PFSK-1 (cell line): Measurements from ENCODE around the gene IFT74.

ENCODE experiments used
- FOXP2 ChIP-seq: optimal IDR thresholded peaks from 2 replicates; pipeline ENCODE3; 2011; ENCODE audit warnings: borderline replicate concordance, control low read depth, inconsistent platforms; ENCODE audit not compliant: insufficient read depth; ENCODE audit errors: extremely low read length, extremely low read depth
- POLR2AphosphoS5 ChIP-seq: IDR thresholded peaks from 2 replicates; pipeline ENCODE4 v1.6.1; 2012; ENCODE audit warnings: low read depth, mild to moderate bottlenecking, control low read depth, low read length, moderate library complexity
- SIN3A ChIP-seq: IDR thresholded peaks from 2 replicates; pipeline ENCODE4 v1.6.1; 2012; ENCODE audit warnings: mild to moderate bottlenecking, low read length, moderate library complexity, borderline replicate concordance; ENCODE audit not compliant: insufficient read depth
- TAF1 ChIP-seq: IDR thresholded peaks from 2 replicates; pipeline ENCODE4 v1.6.1; 2012; ENCODE audit warnings: low read length, control low read depth, borderline replicate concordance; ENCODE audit not compliant: insufficient read depth
- TF ChIP-seq, protein P1 (sequence below), 2 experiments: IDR thresholded peaks; 2 replicates each; pipeline versions ENCODE4 v1.6.1 to v1.8.0; 2011 to 2012; ENCODE audit warnings: low read depth in 2 of 2, low read length in 2 of 2, control low read depth in 1 of 2, inconsistent platforms in 1 of 2, mild to moderate bottlenecking in 1 of 2, moderate library complexity in 1 of 2; ENCODE audit not compliant: insufficient read depth in 1 of 2

Gene IFT74

DNA sequence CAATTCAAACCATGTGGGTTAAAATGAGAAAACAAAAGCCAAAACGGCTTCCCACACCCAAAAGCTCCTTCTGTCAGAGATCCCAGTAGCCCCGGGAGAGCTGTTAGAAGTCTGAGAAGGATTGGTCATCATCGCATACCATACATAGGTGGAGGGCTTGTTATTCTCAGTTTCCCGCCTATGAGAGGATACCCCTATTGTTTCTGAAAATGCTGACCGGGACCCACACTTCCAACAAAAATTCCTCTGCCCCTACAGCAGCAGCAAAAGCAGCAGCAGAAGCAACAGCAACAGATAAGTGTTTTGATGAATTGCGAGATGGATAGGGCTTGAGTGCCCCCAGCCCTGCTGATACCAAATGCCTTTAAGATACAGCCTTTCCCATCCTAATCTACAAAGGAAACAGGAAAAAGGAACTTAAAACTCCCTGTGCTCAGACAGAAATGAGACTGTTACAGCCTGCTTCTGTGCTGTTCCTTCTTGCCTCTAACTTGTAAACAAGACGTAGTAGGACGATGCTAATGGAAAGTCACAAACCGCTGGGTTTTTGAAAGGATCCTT is 152.8 kb downstream of the IFT74 start, which contains the start of gene TEK:
Gene TEK (plus strand): TSS at position 245 of the 561 bp plus-strand sequence. CDS start 366 bp downstream, outside the sequence.
- TF ChIP-seq TAF1 = no peak
- no peak for TF ChIP-seq SIN3A
- TF ChIP-seq POLR2AphosphoS5 = no peak
- TF ChIP-seq, protein P1, sequence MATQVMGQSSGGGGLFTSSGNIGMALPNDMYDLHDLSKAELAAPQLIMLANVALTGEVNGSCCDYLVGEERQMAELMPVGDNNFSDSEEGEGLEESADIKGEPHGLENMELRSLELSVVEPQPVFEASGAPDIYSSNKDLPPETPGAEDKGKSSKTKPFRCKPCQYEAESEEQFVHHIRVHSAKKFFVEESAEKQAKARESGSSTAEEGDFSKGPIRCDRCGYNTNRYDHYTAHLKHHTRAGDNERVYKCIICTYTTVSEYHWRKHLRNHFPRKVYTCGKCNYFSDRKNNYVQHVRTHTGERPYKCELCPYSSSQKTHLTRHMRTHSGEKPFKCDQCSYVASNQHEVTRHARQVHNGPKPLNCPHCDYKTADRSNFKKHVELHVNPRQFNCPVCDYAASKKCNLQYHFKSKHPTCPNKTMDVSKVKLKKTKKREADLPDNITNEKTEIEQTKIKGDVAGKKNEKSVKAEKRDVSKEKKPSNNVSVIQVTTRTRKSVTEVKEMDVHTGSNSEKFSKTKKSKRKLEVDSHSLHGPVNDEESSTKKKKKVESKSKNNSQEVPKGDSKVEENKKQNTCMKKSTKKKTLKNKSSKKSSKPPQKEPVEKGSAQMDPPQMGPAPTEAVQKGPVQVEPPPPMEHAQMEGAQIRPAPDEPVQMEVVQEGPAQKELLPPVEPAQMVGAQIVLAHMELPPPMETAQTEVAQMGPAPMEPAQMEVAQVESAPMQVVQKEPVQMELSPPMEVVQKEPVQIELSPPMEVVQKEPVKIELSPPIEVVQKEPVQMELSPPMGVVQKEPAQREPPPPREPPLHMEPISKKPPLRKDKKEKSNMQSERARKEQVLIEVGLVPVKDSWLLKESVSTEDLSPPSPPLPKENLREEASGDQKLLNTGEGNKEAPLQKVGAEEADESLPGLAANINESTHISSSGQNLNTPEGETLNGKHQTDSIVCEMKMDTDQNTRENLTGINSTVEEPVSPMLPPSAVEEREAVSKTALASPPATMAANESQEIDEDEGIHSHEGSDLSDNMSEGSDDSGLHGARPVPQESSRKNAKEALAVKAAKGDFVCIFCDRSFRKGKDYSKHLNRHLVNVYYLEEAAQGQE (IDR thresholded peaks at IDR 0.05; ENCODE audit: insufficient read depth in 1 of 2, low read depth in 2 of 2, low read length in 2 of 2) = no peak
- TF ChIP-seq FOXP2 = no peak

DNA sequence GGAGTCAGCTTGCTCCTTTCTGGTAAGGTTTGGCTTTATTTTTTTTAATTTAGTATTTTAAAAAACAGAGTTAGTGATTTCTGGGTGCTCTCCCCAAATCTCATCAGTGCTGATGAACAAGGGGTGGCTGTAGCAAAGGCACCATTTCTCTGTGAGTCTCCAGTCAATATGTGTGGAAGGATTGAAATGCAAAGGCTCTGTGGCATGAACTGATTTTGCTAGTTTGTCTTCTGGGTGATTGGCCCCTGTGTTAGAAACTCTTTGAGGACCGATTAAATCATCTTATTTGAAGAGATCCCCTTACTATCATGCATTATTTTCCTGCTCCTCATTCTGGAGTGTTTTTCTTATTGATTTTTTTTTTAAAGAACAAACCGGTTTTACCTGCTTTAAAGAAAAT is 153.4 kb downstream of the IFT74 start:
- TF ChIP-seq FOXP2 (no peak), TAF1 (no peak), SIN3A (no peak), POLR2AphosphoS5 (no peak)
- TF ChIP-seq, protein P1 (IDR thresholded peaks at IDR 0.05; ENCODE audit: insufficient read depth in 1 of 2, low read depth in 2 of 2, low read length in 2 of 2) = no peak

DNA sequence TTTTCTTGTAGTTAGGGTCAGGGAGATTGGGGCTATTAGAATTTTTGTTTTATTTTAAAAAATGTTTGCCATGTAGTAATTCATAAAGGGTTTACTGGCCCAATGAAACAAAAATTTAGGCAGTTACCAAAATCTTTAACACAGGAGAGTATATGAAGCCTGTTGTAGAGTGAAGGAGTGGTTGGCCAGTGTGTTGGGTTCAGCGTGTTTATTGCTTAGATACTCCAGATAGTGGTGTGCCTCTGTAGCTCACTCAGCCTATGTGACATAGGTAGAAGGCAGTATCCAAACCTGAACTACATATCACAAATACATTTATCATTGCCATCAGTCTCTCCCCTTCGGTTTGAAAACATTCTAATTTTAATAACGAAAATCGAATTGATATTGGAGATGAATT is 154.0 kb downstream of the IFT74 start:
- TF ChIP-seq, protein P1 (IDR thresholded peaks at IDR 0.05; ENCODE audit: insufficient read depth in 1 of 2, low read depth in 2 of 2, low read length in 2 of 2) = no peak

DNA sequence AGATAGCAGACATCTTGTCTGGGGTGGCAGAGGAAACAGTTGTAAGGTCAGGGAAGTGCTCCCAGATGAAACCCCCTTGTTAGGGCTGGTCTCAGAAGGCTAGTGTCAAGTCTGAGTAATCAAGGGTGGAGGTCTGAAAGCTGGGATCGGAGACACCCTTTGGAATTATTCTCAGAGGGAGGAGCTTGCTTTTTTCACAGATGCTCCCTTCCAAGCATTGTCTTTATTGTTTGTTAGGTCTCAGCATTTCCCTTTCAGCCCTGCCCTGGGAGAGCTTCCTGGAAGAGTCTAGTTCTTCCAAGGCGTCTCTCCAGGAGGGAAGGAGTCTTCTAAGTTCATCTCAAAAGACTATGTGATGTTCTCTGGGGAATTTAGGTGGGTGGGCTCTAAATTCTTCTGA is 156.0 kb downstream of the IFT74 start:
- TF ChIP-seq, protein P1 (IDR thresholded peaks at IDR 0.05; ENCODE audit: insufficient read depth in 1 of 2, low read depth in 2 of 2, low read length in 2 of 2) = no peak
- no peak for TF ChIP-seq POLR2AphosphoS5
- no peak for TF ChIP-seq FOXP2
- no peak for TF ChIP-seq SIN3A
- no peak for TF ChIP-seq TAF1
